ENCODE measurements around the gene PDE7B. TPM values are rescaled to one million over a fixed set of nuclear protein-coding genes. Genes with fewer than 3 reads are reported as not detected.

Gene PDE7B
- total and polyA plus RNA-seq, 2 of the 13 experiments (the other 11 are each of a cell fraction or from before 2014, with no cell fraction given): not detected

GRCh38 chr6:136236466-136237293 lies 385.2 kb downstream of the PDE7B start:
- POLR2A ChIA-PET: interaction anchor here (1.0 to 3.5 kb wide), 3 partner anchors 10 to 53 kb away, joined by 3 to 11 read pairs (median 10); partner anchors contain the start of gene BCLAF1

More at GRCh38 chr6:136236466-136237293, 385.2 kb downstream of the PDE7B start:
- no TSS peak for BruUV-seq (replicated peaks)
- CTCF ChIA-PET (ENCODE audit: low intra/inter-chr PET ratio, low total read pairs): no interaction called here
- DNase-seq (ENCODE audit: low spot score) (no peak), ATAC-seq (no peak), FAIRE-seq (no peak)
- Histone ChIP-seq H2AFZ (ENCODE audit: low read length) (no peak overlapping the region), H3K9me3 (ENCODE audit: low read length) (no peaks in the 10 kb centered on the region), H3K27me3 (ENCODE audit: control insufficient read depth in 1 of 2, insufficient read depth in 2 of 2, low read length in 2 of 2) (no peaks in the 10 kb centered on the region), H3K79me2 (ENCODE audit: insufficient read depth, low read length) (no peaks in the 10 kb centered on the region), H4K20me1 (ENCODE audit: insufficient read depth, low read length) (no peaks in the 10 kb centered on the region), H3K36me3 (replicated peaks in 1 of 2; ENCODE audit: control insufficient read depth in 1 of 2, insufficient read depth in 2 of 2, low read length in 2 of 2) (peaks cover 2 to 15% of the 10 kb centered on the region in 2 experiments; a peak in 3 of 5 replicates), H3K4me3 (replicated peaks in 1 of 3; ENCODE audit: insufficient read depth in 1 of 3, low read depth in 2 of 3, low read length in 3 of 3) (no peak overlapping the region), H3K9ac (ENCODE audit: insufficient read depth, low read depth, low read length) (no peak overlapping the region), H3K4me1 (ENCODE audit: insufficient read depth, low read length) (no peaks in the 10 kb centered on the region), H3K27ac (ENCODE audit: extremely low read length, insufficient read depth, low read length) (no peak overlapping the region), H3K4me2 (ENCODE audit: low read depth, low read length) (no peak overlapping the region)
- 92% methylated on average over 9 of the region's 9 CpGs for WGBS (ENCODE audit: low lambda C conversion rate)
- in situ Hi-C loops (cut with HindIII; ENCODE audit: extremely low pct_ligation_motif_present, low pct_unique_long_range_greater_than_20kb) (no loop called here), intact Hi-C loops (cut with micrococcal nuclease; ENCODE audit: unreplicated experiment) (no loop called here)
- TF ChIP-seq CBX5 (CRISPR knock-in tag; IDR thresholded peaks at IDR 0.05; ENCODE audit: borderline replicate concordance) (no peak), E2F2 (CRISPR knock-in tag; IDR thresholded peaks at IDR 0.05; ENCODE audit: borderline replicate concordance) (no peak), MXD1 (CRISPR knock-in tag; IDR thresholded peaks at IDR 0.05) (no peak), ZNF878 (CRISPR knock-in tag; IDR thresholded peaks at IDR 0.05) (no peak), TEF (CRISPR knock-in tag; IDR thresholded peaks at IDR 0.05) (no peak), XBP1 (CRISPR knock-in tag; IDR thresholded peaks at IDR 0.05) (no peak), ZNF761 (CRISPR knock-in tag; conservative IDR thresholded peaks at IDR 0.05) (no peak), CSRNP2 (CRISPR knock-in tag; conservative IDR thresholded peaks at IDR 0.05; ENCODE audit: low read depth) (no peak), FOXO4 (CRISPR knock-in tag; conservative IDR thresholded peaks at IDR 0.05) (no peak)
